ENCODE results near the gene PPEF1.

GRCh38 chrX:18864390-18864920, 157.0 kb downstream of the PPEF1 start:
- TF ChIP-seq POLR2A (IDR thresholded peaks at IDR 0.05), result no peak
- TF ChIP-seq, protein P1, sequence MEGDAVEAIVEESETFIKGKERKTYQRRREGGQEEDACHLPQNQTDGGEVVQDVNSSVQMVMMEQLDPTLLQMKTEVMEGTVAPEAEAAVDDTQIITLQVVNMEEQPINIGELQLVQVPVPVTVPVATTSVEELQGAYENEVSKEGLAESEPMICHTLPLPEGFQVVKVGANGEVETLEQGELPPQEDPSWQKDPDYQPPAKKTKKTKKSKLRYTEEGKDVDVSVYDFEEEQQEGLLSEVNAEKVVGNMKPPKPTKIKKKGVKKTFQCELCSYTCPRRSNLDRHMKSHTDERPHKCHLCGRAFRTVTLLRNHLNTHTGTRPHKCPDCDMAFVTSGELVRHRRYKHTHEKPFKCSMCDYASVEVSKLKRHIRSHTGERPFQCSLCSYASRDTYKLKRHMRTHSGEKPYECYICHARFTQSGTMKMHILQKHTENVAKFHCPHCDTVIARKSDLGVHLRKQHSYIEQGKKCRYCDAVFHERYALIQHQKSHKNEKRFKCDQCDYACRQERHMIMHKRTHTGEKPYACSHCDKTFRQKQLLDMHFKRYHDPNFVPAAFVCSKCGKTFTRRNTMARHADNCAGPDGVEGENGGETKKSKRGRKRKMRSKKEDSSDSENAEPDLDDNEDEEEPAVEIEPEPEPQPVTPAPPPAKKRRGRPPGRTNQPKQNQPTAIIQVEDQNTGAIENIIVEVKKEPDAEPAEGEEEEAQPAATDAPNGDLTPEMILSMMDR (IDR thresholded peaks at IDR 0.05), result no peak
- TF ChIP-seq EP300 (IDR thresholded peaks at IDR 0.05; ENCODE audit: low read depth), result no peak
- no peak for TF ChIP-seq POLR2AphosphoS5 (IDR thresholded peaks at IDR 0.05)
